ENCODE data around the gene PRR33.

The PRR33 gene

DNA sequence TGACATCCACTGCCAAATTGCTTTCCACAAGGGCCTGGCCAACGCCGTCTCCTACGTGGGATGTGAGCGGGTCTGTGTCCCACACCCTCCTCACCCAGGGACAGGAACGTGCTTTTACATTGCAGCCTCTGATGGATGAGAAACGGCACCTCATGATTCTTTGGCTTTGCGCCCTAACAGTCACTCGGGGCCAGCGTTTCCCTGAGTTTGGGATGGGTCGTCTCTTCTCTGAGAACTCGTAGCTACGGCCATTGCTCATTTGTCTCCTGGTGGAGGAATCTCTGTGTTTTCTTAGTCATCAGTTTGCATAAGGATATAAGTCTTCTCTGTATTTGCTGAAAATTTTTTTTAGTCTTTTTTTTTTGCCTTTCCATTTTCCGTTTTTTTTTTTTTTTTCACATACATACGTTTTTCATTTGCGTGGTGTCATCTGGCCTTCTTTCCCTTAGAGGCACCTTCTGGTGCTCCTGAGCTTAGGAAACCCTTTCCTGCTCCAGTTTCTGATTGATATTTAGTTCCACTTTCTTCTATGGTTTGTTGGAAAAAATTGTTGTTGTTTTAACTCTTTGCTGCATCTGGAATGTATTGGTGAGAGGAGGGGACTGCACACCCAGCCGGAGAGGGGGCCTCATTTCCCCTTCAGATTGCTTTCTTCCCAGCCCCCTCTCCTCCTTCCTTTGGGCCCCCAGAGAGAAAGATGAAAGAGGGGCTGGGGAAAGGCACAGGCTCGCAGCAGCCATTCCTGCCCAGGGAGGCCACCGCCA lies 39.8 kb upstream of the PRR33 start:
- no peak for TF ChIP-seq EZH2phosphoT487 (IDR thresholded peaks at IDR 0.05; ENCODE audit: borderline replicate concordance)
- TF ChIP-seq, protein P1, sequence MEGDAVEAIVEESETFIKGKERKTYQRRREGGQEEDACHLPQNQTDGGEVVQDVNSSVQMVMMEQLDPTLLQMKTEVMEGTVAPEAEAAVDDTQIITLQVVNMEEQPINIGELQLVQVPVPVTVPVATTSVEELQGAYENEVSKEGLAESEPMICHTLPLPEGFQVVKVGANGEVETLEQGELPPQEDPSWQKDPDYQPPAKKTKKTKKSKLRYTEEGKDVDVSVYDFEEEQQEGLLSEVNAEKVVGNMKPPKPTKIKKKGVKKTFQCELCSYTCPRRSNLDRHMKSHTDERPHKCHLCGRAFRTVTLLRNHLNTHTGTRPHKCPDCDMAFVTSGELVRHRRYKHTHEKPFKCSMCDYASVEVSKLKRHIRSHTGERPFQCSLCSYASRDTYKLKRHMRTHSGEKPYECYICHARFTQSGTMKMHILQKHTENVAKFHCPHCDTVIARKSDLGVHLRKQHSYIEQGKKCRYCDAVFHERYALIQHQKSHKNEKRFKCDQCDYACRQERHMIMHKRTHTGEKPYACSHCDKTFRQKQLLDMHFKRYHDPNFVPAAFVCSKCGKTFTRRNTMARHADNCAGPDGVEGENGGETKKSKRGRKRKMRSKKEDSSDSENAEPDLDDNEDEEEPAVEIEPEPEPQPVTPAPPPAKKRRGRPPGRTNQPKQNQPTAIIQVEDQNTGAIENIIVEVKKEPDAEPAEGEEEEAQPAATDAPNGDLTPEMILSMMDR (conservative IDR thresholded peaks at IDR 0.05; ENCODE audit: low read length): no peak
- Histone ChIP-seq H3K27me3 (ENCODE audit: insufficient read depth, low read length, poor library complexity, severe bottlenecking) (no peaks in the 10 kb centered on the region), H3K4me3 (ENCODE audit: low read length, poor library complexity, severe bottlenecking) (no peak overlapping the region), H4K20me1 (ENCODE audit: insufficient read depth, low read length, poor library complexity, severe bottlenecking) (no peaks in the 10 kb centered on the region), H3K9me3 (ENCODE audit: insufficient read depth, low read depth, low read length) (no peaks in the 10 kb centered on the region), H3K4me2 (ENCODE audit: low read depth, low read length, poor library complexity, severe bottlenecking) (no peak overlapping the region), H3K9me2 (replicated peaks; ENCODE audit: low read depth, low read length) (no peaks in the 10 kb centered on the region), H2AFZ (ENCODE audit: low read length) (no peak overlapping the region), H3K79me2 (ENCODE audit: insufficient read depth, low read length) (no peaks in the 10 kb centered on the region), H3K9ac (ENCODE audit: low read depth, low read length, poor library complexity, severe bottlenecking) (no peak overlapping the region), H3F3A (ENCODE audit: low read depth) (no peaks in the 10 kb centered on the region), H3K4me1 (ENCODE audit: insufficient read depth, low read length, poor library complexity, severe bottlenecking) (no peaks in the 10 kb centered on the region), H3K36me3 (ENCODE audit: insufficient read depth, low read length) (no peaks in the 10 kb centered on the region)

DNA sequence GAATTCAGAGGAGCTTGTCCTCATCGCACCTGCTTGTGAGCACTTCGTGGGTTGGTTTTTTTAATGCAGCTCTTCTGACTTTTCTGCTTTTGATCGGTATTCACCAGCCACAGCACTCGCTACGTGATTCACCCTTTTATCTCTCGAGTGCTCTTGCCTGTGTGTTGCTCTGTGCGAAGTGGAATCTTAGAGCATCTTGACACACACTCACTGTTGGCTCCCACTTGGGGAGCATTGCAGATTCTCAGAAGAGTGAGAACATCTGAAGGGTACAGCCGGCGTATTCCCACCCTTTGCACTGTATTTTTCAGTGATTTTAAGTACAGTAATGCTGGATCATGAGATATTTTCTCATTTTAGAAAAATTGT lies 38.8 kb upstream of the PRR33 start:
- Histone ChIP-seq H3K27me3 (ENCODE audit: insufficient read depth, low read length, poor library complexity, severe bottlenecking) (no peaks in the 10 kb centered on the region), H4K20me1 (ENCODE audit: insufficient read depth, low read length, poor library complexity, severe bottlenecking) (no peaks in the 10 kb centered on the region)

DNA sequence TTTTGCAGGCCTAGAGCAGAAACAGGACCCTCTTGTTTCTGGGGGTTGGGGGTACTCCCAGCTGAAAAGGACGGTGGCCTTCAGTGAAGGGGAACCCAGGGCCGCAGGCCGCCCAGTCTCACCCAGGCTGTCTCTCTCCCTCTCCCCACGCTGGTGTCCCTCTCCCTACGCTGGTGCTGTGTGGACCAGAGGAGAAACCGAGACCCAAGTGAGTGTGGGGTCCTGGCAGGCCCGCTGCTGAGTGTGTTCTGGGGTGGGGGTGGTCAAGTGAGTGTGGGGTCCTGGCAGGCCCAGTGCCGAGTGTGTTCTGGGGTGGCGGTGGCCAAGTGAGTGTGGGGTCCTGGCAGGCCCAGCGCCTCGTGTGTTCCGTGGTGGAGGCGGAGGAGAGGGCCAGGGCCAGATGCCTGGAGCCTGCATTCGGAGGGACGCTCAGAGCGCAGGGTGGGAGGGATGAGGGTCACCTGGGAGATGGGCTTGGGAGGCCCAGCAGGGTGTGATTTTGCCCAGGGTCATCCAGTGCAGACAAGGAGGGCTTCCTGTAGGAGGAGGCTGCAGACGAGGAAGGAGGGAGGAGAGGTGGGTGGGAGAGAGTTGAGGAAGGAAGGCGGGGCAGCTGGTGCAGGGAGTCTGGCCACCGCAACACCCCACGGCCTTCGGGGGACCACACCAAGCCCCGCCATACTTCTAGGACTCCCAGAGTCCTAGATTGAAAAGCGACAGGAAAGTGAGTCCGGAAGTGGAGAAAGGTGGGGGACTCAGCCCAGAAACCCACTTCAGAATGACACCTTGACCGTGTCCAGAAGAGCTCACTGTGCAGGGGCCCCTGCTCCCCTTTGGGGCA lies 38.1 kb upstream of the PRR33 start:
- H4K20me1 ChIP-seq (ENCODE audit: insufficient read depth, low read length, poor library complexity, severe bottlenecking): no peaks in the 10 kb centered on the region
- no peaks in the 10 kb centered on the region for H3K79me2 ChIP-seq (ENCODE audit: insufficient read depth, low read length)
- H3K9ac ChIP-seq (ENCODE audit: low read depth, low read length, poor library complexity, severe bottlenecking): no peak overlapping the region
- H3K4me1 ChIP-seq (ENCODE audit: insufficient read depth, low read length, poor library complexity, severe bottlenecking): no peaks in the 10 kb centered on the region
- TF ChIP-seq EZH2phosphoT487 (IDR thresholded peaks at IDR 0.05; ENCODE audit: borderline replicate concordance): no peak
- TF ChIP-seq, protein P1 (conservative IDR thresholded peaks at IDR 0.05; ENCODE audit: low read length): no peak
- no peak overlapping the region for H2AFZ ChIP-seq (ENCODE audit: low read length)
- H3F3A ChIP-seq (ENCODE audit: low read depth): no peaks in the 10 kb centered on the region
- no peaks in the 10 kb centered on the region for H3K9me2 ChIP-seq (replicated peaks; ENCODE audit: low read depth, low read length)
- no peak overlapping the region for H3K4me3 ChIP-seq (ENCODE audit: low read length, poor library complexity, severe bottlenecking)
- no peaks in the 10 kb centered on the region for H3K27me3 ChIP-seq (ENCODE audit: insufficient read depth, low read length, poor library complexity, severe bottlenecking)
- no peak overlapping the region for H3K4me2 ChIP-seq (ENCODE audit: low read depth, low read length, poor library complexity, severe bottlenecking)
- H3K9me3 ChIP-seq (ENCODE audit: insufficient read depth, low read depth, low read length): no peaks in the 10 kb centered on the region
- H3K36me3 ChIP-seq (ENCODE audit: insufficient read depth, low read length): no peaks in the 10 kb centered on the region

More for the DNA sequence above, 38.8 kb upstream of the PRR33 start:
- no peaks in the 10 kb centered on the region for H3K4me1 ChIP-seq (ENCODE audit: insufficient read depth, low read length, poor library complexity, severe bottlenecking)
- no peaks in the 10 kb centered on the region for H3F3A ChIP-seq (ENCODE audit: low read depth)
- no peaks in the 10 kb centered on the region for H3K36me3 ChIP-seq (ENCODE audit: insufficient read depth, low read length)
- no peak overlapping the region for H2AFZ ChIP-seq (ENCODE audit: low read length)
- no peak overlapping the region for H3K9ac ChIP-seq (ENCODE audit: low read depth, low read length, poor library complexity, severe bottlenecking)
- no peaks in the 10 kb centered on the region for H3K79me2 ChIP-seq (ENCODE audit: insufficient read depth, low read length)
- H3K9me3 ChIP-seq (ENCODE audit: insufficient read depth, low read depth, low read length): no peaks in the 10 kb centered on the region
- H3K9me2 ChIP-seq (replicated peaks; ENCODE audit: low read depth, low read length): no peaks in the 10 kb centered on the region
- no peak overlapping the region for H3K4me3 ChIP-seq (ENCODE audit: low read length, poor library complexity, severe bottlenecking)
- no peak for TF ChIP-seq EZH2phosphoT487 (IDR thresholded peaks at IDR 0.05; ENCODE audit: borderline replicate concordance)
- TF ChIP-seq, protein P1 (conservative IDR thresholded peaks at IDR 0.05; ENCODE audit: low read length): no peak
- no peak overlapping the region for H3K4me2 ChIP-seq (ENCODE audit: low read depth, low read length, poor library complexity, severe bottlenecking)
